HEK293 (cell line): ENCODE measurements around the gene GID4.

ENCODE experiments used
- CTCF ChIA-PET: fragments of 350-600 bp; formaldehyde crosslinking; extraction: SDS; loops from one replicate; lab custom pipeline; 2021; ENCODE audit warnings: antibody characterized with exemption; lab: Yijun Ruan, JAX
- POLR2A ChIA-PET: fragments of 300-600 bp; formaldehyde crosslinking; extraction: SDS; loops from one replicate; lab custom pipeline; 2020; ENCODE audit warnings: antibody characterized with exemption, inconsistent platforms; lab: Yijun Ruan, JAX
- H3K27ac ChIP-seq: fragments of 200-500 bp; sonication (Bioruptor generic); 2 replicates; pipeline ENCODE4 v1.5.1; 2014; ENCODE audit warnings: low read depth, low read length, control low read depth, inconsistent platforms; ENCODE audit errors: extremely low read depth
- H3K36me3 ChIP-seq, 2 experiments: fragments of 200-500 bp in 1 of 2; sonication (Bioruptor generic) in 1 of 2; 1 replicate in 1 of 2; 2 replicates in 1 of 2; pipeline ENCODE4 v1.5.1; 2014 to 2017; ENCODE audit warnings: inconsistent platforms in 2 of 2, low read length in 2 of 2; ENCODE audit not compliant: control insufficient read depth in 2 of 2, insufficient read depth in 1 of 2
- H3K4me1 ChIP-seq: fragments of 200-500 bp; sonication (Bioruptor generic); 2 replicates; pipeline ENCODE4 v1.5.1; 2014; ENCODE audit warnings: mild to moderate bottlenecking, low read length, inconsistent platforms; ENCODE audit not compliant: control insufficient read depth, insufficient read depth
- H3K4me3 ChIP-seq: 2 replicates; pipeline ENCODE4 v1.5.1; 2011; ENCODE audit warnings: low read depth, mild to moderate bottlenecking, control low read depth, low read length, moderate library complexity
- H3K9me3 ChIP-seq: fragments of 200-500 bp; sonication (Bioruptor generic); 2 replicates; pipeline ENCODE4 v1.5.1; 2014; ENCODE audit warnings: low read depth, low read length, inconsistent platforms; ENCODE audit not compliant: control insufficient read depth, insufficient read depth
- EGR2 ChIP-seq: fragments of 450-650 bp; formaldehyde crosslinking; IDR thresholded peaks from 2 replicates; pipeline ENCODE4 v1.5.1; 2016; ENCODE audit warnings: low read depth, missing biosample characterization, missing genetic modification characterization
- GLIS2 ChIP-seq: fragments of 450-650 bp; formaldehyde crosslinking; IDR thresholded peaks from 2 replicates; pipeline ENCODE4 v1.5.1; 2016; ENCODE audit warnings: missing biosample characterization, missing genetic modification characterization
- KLF16 ChIP-seq: fragments of 450-650 bp; formaldehyde crosslinking; IDR thresholded peaks from 2 replicates; pipeline ENCODE4 v1.5.1; 2017; ENCODE audit warnings: missing biosample characterization, missing genetic modification characterization
- YY2 ChIP-seq: fragments of 450-650 bp; formaldehyde crosslinking; IDR thresholded peaks from 2 replicates; pipeline ENCODE4 v1.5.1; 2016; ENCODE audit warnings: missing biosample characterization, missing genetic modification characterization
- ZFHX2 ChIP-seq: fragments of 450-650 bp; formaldehyde crosslinking; conservative IDR thresholded peaks from 2 replicates; pipeline ENCODE4 v1.5.1; 2016; ENCODE audit warnings: missing biosample characterization, missing genetic modification characterization
- ZNF157 ChIP-seq: fragments of 450-650 bp; formaldehyde crosslinking; IDR thresholded peaks from 2 replicates; pipeline ENCODE4 v1.5.1; 2016; ENCODE audit warnings: missing biosample characterization, missing genetic modification characterization
- ZNF350 ChIP-seq: fragments of 450-650 bp; formaldehyde crosslinking; IDR thresholded peaks from 2 replicates; pipeline ENCODE4 v1.5.0; 2017; ENCODE audit warnings: missing biosample characterization, mild to moderate bottlenecking, missing genetic modification characterization
- ZNF404 ChIP-seq: fragments of 450-650 bp; formaldehyde crosslinking; IDR thresholded peaks from 2 replicates; pipeline ENCODE4 v1.5.1; 2017; ENCODE audit warnings: missing biosample characterization, missing genetic modification characterization
- ZNF623 ChIP-seq: fragments of 450-650 bp; formaldehyde crosslinking; IDR thresholded peaks from 2 replicates; pipeline ENCODE4 v1.5.1; 2016; ENCODE audit warnings: missing biosample characterization, missing genetic modification characterization
- ZNF664 ChIP-seq: fragments of 450-650 bp; formaldehyde crosslinking; IDR thresholded peaks from 2 replicates; pipeline ENCODE4 v1.5.1; 2016; ENCODE audit warnings: missing biosample characterization, missing genetic modification characterization
- ZNF776 ChIP-seq: fragments of 450-650 bp; formaldehyde crosslinking; IDR thresholded peaks from 2 replicates; pipeline ENCODE4 v1.5.0; 2017; ENCODE audit warnings: missing biosample characterization, missing genetic modification characterization, borderline replicate concordance
- TF ChIP-seq, protein P1 (sequence below): fragments of 450-650 bp; formaldehyde crosslinking; IDR thresholded peaks from 2 replicates; pipeline ENCODE4 v1.5.1; 2016; ENCODE audit warnings: missing biosample characterization, missing genetic modification characterization, low read depth
- TF ChIP-seq, protein P2 (sequence below): fragments of 450-650 bp; formaldehyde crosslinking; IDR thresholded peaks from 2 replicates; pipeline ENCODE4 v1.5.1; 2017; ENCODE audit warnings: missing biosample characterization, missing genetic modification characterization
- TF ChIP-seq, protein P3 (sequence below): fragments of 450-650 bp; formaldehyde crosslinking; IDR thresholded peaks from 2 replicates; pipeline ENCODE4 v1.5.1; 2016; ENCODE audit warnings: missing biosample characterization, missing genetic modification characterization
- TF ChIP-seq, protein P4 (sequence below): fragments of 450-650 bp; formaldehyde crosslinking; IDR thresholded peaks from 2 replicates; pipeline ENCODE4 v1.5.1; 2017; ENCODE audit warnings: missing biosample characterization, missing genetic modification characterization

Gene GID4

DNA sequence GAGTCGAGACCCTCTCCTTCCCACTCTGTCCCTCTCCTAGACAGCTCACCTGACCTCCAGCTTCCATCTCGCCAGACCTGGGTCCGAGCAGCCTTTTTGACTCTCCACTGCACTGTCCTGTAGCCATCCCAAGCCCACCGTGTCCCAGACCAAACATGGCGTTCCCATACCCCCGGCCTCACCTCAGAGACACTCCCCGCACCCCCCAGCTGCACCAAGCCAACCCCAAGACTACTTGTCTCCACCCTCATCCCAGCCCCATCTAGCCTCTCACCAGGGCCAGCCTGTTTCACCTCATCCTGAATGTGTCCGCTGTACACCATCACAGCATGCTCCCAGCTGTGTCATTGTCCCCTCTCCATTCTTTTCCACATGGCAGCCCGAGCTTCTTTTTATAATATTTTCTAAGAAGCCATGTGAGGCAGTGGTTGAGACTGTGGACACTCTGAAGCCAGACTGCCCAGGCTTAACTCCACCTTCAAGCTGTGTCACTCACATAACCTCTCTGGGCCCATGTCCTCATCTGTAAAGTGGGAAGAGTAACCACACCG is 70.8 kb downstream of the GID4 start:
- ChIA-PET CTCF (interaction anchor here (1.1 kb wide), 1 partner anchor 31 kb away, joined by 4 read pairs; no protein-coding TSS in a partner anchor), POLR2A (interaction anchor here (0.7 to 1.3 kb wide), 2 partner anchors 15 to 16 kb away, joined by 3 to 5 read pairs; no protein-coding TSS in a partner anchor)
- H3K36me3 ChIP-seq: peaks cover 6 to 25% of the 10 kb centered on the region in 2 experiments; a peak in 2 of 3 replicates
- TF ChIP-seq ZNF776: no peak
- no peak for TF ChIP-seq ZNF350 (tag by site-specific recombination)
- no peak for TF ChIP-seq GLIS2 (tag by site-specific recombination)
- TF ChIP-seq, protein P1, sequence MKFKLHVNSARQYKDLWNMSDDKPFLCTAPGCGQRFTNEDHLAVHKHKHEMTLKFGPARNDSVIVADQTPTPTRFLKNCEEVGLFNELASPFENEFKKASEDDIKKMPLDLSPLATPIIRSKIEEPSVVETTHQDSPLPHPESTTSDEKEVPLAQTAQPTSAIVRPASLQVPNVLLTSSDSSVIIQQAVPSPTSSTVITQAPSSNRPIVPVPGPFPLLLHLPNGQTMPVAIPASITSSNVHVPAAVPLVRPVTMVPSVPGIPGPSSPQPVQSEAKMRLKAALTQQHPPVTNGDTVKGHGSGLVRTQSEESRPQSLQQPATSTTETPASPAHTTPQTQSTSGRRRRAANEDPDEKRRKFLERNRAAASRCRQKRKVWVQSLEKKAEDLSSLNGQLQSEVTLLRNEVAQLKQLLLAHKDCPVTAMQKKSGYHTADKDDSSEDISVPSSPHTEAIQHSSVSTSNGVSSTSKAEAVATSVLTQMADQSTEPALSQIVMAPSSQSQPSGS (tag by site-specific recombination): no peak
- H3K9me3 ChIP-seq: no peaks in the 10 kb centered on the region
- H3K4me3 ChIP-seq: no peak overlapping the region
- H3K27ac ChIP-seq: no peak overlapping the region
- no peaks in the 10 kb centered on the region for H3K4me1 ChIP-seq

DNA sequence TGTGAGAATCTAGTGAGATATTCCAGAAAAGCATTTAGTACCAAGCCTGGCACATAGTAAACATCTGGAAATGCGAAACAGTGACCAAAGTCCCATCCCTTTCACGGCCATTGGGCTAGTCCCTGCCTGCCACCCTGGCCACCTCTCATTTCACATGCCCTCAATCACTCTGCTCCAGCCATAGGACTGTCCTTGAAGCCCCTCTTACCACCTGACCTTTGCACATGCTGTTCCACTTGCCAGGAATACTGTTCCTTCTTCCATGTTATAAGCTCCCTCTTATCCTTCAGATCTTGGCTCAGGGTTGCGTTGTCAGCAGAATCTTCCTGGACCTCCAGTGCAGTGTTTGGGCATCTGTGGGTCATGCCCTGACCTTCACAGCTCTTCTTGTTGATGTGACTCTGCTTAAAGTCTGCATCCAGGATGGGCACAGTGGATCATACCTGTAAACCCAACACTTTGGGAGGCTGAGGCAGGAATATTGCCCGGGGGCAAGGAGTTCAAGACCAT is 71.5 kb downstream of the GID4 start:
- H3K36me3 ChIP-seq: peaks cover 6 to 18% of the 10 kb centered on the region in 2 experiments; a peak in 2 of 3 replicates
- no peak overlapping the region for H3K27ac ChIP-seq
- no peak overlapping the region for H3K4me3 ChIP-seq
- ChIA-PET CTCF (interaction anchor here (0.6 kb wide), 1 partner anchor 80 kb away, joined by 4 read pairs; no protein-coding TSS in a partner anchor), POLR2A (interaction anchor here (0.7 kb wide), 1 partner anchor 17 kb away, joined by 3 read pairs; no protein-coding TSS in a partner anchor)
- H3K9me3 ChIP-seq: no peaks in the 10 kb centered on the region
- TF ChIP-seq KLF16 (no peak), ZNF623 (tag by site-specific recombination) (peak; percentile 59)
- TF ChIP-seq, protein P2, sequence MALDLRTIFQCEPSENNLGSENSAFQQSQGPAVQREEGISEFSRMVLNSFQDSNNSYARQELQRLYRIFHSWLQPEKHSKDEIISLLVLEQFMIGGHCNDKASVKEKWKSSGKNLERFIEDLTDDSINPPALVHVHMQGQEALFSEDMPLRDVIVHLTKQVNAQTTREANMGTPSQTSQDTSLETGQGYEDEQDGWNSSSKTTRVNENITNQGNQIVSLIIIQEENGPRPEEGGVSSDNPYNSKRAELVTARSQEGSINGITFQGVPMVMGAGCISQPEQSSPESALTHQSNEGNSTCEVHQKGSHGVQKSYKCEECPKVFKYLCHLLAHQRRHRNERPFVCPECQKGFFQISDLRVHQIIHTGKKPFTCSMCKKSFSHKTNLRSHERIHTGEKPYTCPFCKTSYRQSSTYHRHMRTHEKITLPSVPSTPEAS (tag by site-specific recombination): no peak
- no peaks in the 10 kb centered on the region for H3K4me1 ChIP-seq

DNA sequence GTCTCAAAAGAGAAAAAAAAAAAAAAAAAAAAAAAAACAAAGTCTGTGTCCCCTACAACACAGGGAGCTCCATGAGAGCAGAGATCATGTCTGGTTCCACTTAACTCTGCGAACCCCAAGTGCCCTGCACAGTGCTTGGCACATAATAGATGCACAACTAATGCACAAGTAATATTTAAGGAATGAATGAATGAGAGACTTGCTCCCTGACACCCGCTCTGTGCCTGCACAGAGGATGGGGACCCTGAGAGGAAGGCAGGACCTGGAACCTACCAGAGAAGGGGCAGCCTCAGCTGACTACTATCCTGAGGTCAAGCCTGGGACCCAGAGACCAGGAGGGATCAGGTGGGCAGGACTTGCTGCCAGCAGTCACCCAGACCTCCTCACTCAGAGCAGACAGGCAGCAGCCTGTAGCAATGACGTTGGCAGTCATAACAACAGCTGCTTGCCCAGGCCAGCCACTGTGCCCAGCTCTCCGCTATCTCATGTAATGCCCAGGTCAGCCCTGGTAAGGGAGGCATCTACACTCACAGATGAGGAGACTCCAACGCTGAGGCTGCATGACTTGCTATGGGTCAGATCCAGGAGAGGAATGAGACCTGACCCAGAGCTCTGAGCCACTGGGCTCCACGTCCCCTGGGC is 72.2 kb downstream of the GID4 start:
- Histone ChIP-seq H3K4me1 (no peaks in the 10 kb centered on the region), H3K36me3 (peaks cover 5 to 11% of the 10 kb centered on the region in 2 experiments; a peak in 2 of 3 replicates), H3K4me3 (no peak overlapping the region), H3K9me3 (no peaks in the 10 kb centered on the region), H3K27ac (no peak overlapping the region)
- TF ChIP-seq, protein P3, sequence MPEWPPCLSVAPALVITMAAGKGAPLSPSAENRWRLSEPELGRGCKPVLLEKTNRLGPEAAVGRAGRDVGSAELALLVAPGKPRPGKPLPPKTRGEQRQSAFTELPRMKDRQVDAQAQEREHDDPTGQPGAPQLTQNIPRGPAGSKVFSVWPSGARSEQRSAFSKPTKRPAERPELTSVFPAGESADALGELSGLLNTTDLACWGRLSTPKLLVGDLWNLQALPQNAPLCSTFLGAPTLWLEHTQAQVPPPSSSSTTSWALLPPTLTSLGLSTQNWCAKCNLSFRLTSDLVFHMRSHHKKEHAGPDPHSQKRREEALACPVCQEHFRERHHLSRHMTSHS (tag by site-specific recombination): no peak
- TF ChIP-seq ZNF664: peak; percentile 96
- POLR2A ChIA-PET: no interaction called here
- CTCF ChIA-PET: interaction anchor here (0.6 to 0.8 kb wide), 2 partner anchors 30 to 436 kb away, joined by 3 read pairs; no protein-coding TSS in a partner anchor

DNA sequence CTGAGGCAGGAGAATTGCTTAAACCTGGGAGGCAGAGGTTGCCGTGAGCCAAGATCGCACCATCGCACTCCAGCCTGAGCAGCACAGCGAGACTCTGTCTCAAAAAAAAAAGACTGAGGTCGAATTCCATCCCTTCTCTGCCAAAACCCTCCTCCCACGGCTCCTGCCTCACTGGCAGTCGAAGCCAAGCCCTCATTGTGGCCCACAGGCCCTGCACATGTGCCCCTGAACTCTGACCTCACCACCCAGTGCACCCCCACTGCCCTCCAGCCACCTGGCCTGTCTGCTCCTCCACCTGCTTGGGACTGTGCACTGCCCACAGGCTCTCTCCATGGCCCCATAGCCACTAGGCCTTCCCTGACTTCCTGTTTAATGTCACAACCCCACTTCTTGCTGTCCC is 76.3 kb downstream of the GID4 start:
- H3K4me3 ChIP-seq: no peak overlapping the region
- CTCF ChIA-PET: interaction anchor here (0.8 kb wide), 1 partner anchor 14 kb away, joined by 3 read pairs; no protein-coding TSS in a partner anchor

More for the DNA sequence above, 76.3 kb downstream of the GID4 start:
- Histone ChIP-seq H3K36me3 (no peaks in the 10 kb centered on the region), H3K9me3 (no peaks in the 10 kb centered on the region), H3K27ac (no peak overlapping the region), H3K4me1 (no peaks in the 10 kb centered on the region)
- TF ChIP-seq EGR2: 0 out of 2 replicates have a peak, but pooled peaks have one; percentile 37
- no peak for TF ChIP-seq ZNF404 (tag by site-specific recombination)
- peak; percentile 52 for TF ChIP-seq ZFHX2
- TF ChIP-seq, protein P4, sequence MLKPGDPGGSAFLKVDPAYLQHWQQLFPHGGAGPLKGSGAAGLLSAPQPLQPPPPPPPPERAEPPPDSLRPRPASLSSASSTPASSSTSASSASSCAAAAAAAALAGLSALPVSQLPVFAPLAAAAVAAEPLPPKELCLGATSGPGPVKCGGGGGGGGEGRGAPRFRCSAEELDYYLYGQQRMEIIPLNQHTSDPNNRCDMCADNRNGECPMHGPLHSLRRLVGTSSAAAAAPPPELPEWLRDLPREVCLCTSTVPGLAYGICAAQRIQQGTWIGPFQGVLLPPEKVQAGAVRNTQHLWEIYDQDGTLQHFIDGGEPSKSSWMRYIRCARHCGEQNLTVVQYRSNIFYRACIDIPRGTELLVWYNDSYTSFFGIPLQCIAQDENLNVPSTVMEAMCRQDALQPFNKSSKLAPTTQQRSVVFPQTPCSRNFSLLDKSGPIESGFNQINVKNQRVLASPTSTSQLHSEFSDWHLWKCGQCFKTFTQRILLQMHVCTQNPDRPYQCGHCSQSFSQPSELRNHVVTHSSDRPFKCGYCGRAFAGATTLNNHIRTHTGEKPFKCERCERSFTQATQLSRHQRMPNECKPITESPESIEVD: no peak
- no peak for TF ChIP-seq YY2 (tag by site-specific recombination)
- TF ChIP-seq ZNF157 (tag by site-specific recombination): no peak
- POLR2A ChIA-PET: no interaction called here
